NT2/D1 (cell line): ENCODE measurements around the gene TLR3.

Experiments
- SUZ12 ChIP-seq: IDR thresholded peaks from 2 replicates; pipeline ENCODE4 v1.6.1; 2011; ENCODE audit not compliant: insufficient read length, insufficient read depth; ENCODE audit errors: extremely low read depth
- YY1 ChIP-seq: IDR thresholded peaks from 2 replicates; pipeline ENCODE4 v1.6.1; 2011; ENCODE audit not compliant: insufficient read length, insufficient read depth

- TF ChIP-seq YY1 (no peak), SUZ12 (no peak)
These were observed 36.1 kb downstream of the TLR3 start for GRCh38 chr4:186104890-186105646.
